OCI-LY1 (cell line): ENCODE results near the gene UTP3.

Experiments used
- H2AFZ ChIP-seq: fragments of 200-600 bp; sonication (generic), shearing (Covaris generic); 2 replicates; pipeline ENCODE4 v1.6.0; 2014; ENCODE audit warnings: antibody characterized with exemption, mild to moderate bottlenecking, low read length
- H3F3A ChIP-seq: fragments of 200-600 bp; sonication (generic), shearing (Covaris generic); 2 replicates; pipeline ENCODE4 v1.6.0; 2014; ENCODE audit warnings: mild to moderate bottlenecking, antibody characterized with exemption, low read length, moderate library complexity; ENCODE audit not compliant: insufficient read depth
- H3K27ac ChIP-seq: fragments of 200-600 bp; sonication (generic); 2 replicates; pipeline ENCODE4 v1.5.1; 2014; ENCODE audit warnings: low read length, mixed run types, mild to moderate bottlenecking, low read depth; ENCODE audit not compliant: poor library complexity, severe bottlenecking
- H3K27me3 ChIP-seq: fragments of 200-600 bp; sonication (generic); 2 replicates; pipeline ENCODE4 v1.6.0; 2014; ENCODE audit warnings: antibody characterized with exemption, mild to moderate bottlenecking, low read length, moderate library complexity; ENCODE audit not compliant: insufficient read depth
- H3K36me3 ChIP-seq: fragments of 200-600 bp; sonication (generic); 2 replicates; pipeline ENCODE4 v1.6.1; 2014; ENCODE audit warnings: mild to moderate bottlenecking, antibody characterized with exemption, low read length, moderate library complexity, mixed read lengths; ENCODE audit not compliant: insufficient read depth
- H3K4me1 ChIP-seq: fragments of 200-600 bp; sonication (generic); 2 replicates; pipeline ENCODE4 v1.5.1; 2014; ENCODE audit warnings: mild to moderate bottlenecking, low read length, moderate library complexity; ENCODE audit not compliant: insufficient read depth, severe bottlenecking
- H3K4me2 ChIP-seq: fragments of 200-600 bp; sonication (generic), shearing (Covaris generic); 2 replicates; pipeline ENCODE4 v1.6.1; 2014; ENCODE audit warnings: low read length
- H3K4me3 ChIP-seq: fragments of 200-600 bp; sonication (generic); 2 replicates; pipeline ENCODE4 v1.5.1; 2014; ENCODE audit warnings: low read length, low read depth, mild to moderate bottlenecking, mixed read lengths; ENCODE audit not compliant: poor library complexity, severe bottlenecking
- H3K79me2 ChIP-seq: fragments of 200-600 bp; shearing (Covaris generic); 2 replicates; pipeline ENCODE4 v1.6.1; 2016; ENCODE audit warnings: mixed run types, low read length, mixed read lengths; ENCODE audit not compliant: insufficient read depth
- H3K9ac ChIP-seq: fragments of 200-600 bp; sonication (generic), shearing (Covaris generic); 2 replicates; pipeline ENCODE4 v1.6.1; 2014; ENCODE audit warnings: mild to moderate bottlenecking, low read length, mixed read lengths
- H3K9me2 ChIP-seq: fragments of 200-600 bp; sonication (generic), shearing (Covaris generic); 2 replicates; pipeline ENCODE4 v1.6.1; 2014; ENCODE audit warnings: low read depth, mild to moderate bottlenecking, low read length, mixed read lengths
- H3K9me3 ChIP-seq: fragments of 200-600 bp; shearing (Covaris generic); 2 replicates; pipeline ENCODE4 v1.6.1; 2014; ENCODE audit warnings: low read length, mixed read lengths
- H4K20me1 ChIP-seq: fragments of 200-600 bp; sonication (generic), shearing (Covaris generic); 2 replicates; pipeline ENCODE4 v1.6.0; 2016; ENCODE audit warnings: mild to moderate bottlenecking, low read length; ENCODE audit not compliant: insufficient read depth
- EZH2 ChIP-seq: fragments of 200-600 bp; sonication (generic), shearing (Covaris generic); IDR thresholded peaks from 2 replicates; pipeline ENCODE4 v1.8.0; 2017; ENCODE audit warnings: borderline replicate concordance, mixed run types, mild to moderate bottlenecking, antibody characterized with exemption, low read length, moderate library complexity, mixed read lengths
- TF ChIP-seq, protein P1 (sequence below): fragments of 200-600 bp; sonication (generic), shearing (Covaris generic); IDR thresholded peaks from 2 replicates; pipeline ENCODE4 v1.5.1; 2017; ENCODE audit warnings: mild to moderate bottlenecking, antibody characterized with exemption, low read length, moderate library complexity, mixed read lengths

Gene UTP3

DNA sequence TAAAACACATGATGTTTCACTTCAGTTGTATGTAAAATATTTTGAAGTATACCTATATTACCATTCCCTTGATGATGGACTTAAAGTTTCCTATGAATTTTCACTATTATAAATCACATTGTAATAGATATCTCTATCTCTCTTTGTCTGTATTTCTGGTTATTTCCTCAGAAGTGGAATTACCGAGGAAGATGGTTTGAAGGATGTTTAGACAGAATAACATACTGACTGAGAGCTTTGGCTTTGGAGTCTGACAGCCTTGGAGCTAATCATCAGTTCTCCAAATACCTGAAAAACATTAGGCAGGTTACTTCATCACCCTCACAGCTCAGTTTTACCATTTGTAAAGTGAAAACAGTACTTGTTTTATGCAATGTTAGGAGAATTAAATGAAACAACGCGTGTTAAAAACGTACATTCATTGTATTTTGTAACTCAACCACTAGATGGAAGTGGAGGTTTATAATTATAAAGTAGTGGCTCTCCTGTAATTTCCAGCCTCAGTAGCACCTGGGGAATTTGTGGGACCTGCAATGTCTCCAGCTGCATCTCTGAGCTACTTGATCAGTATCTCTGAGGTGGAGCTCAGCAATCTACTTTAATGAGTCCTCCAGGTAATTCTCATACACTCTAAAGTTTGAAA is 36.3 kb upstream of the UTP3 start:
- Histone ChIP-seq H3K27me3 (no peaks in the 10 kb centered on the region), H3F3A (peaks cover 46% of the 10 kb centered on the region), H3K4me2 (peak overlapping the region; percentile 7; the same call in 1 of the 2 replicates), H3K9me2 (no peaks in the 10 kb centered on the region), H3K36me3 (peaks cover 57% of the 10 kb centered on the region), H3K9ac (no peak overlapping the region), H3K79me2 (no peaks in the 10 kb centered on the region), H3K4me1 (peaks cover 67% of the 10 kb centered on the region), H3K9me3 (no peaks in the 10 kb centered on the region), H2AFZ (no peak overlapping the region), H4K20me1 (no peaks in the 10 kb centered on the region), H3K27ac (peak overlapping the region; percentile 70), H3K4me3 (no peak overlapping the region)
- no peak for TF ChIP-seq EZH2
- TF ChIP-seq, protein P1, sequence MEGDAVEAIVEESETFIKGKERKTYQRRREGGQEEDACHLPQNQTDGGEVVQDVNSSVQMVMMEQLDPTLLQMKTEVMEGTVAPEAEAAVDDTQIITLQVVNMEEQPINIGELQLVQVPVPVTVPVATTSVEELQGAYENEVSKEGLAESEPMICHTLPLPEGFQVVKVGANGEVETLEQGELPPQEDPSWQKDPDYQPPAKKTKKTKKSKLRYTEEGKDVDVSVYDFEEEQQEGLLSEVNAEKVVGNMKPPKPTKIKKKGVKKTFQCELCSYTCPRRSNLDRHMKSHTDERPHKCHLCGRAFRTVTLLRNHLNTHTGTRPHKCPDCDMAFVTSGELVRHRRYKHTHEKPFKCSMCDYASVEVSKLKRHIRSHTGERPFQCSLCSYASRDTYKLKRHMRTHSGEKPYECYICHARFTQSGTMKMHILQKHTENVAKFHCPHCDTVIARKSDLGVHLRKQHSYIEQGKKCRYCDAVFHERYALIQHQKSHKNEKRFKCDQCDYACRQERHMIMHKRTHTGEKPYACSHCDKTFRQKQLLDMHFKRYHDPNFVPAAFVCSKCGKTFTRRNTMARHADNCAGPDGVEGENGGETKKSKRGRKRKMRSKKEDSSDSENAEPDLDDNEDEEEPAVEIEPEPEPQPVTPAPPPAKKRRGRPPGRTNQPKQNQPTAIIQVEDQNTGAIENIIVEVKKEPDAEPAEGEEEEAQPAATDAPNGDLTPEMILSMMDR: peak; percentile 49

GRCh38 chr4:70654605-70655011 is 33.7 kb upstream of the UTP3 start:
- Histone ChIP-seq H3K27ac (peak overlapping the region; percentile 70), H3K4me1 (peaks cover 84% of the 10 kb centered on the region), H3F3A (peaks cover 57% of the 10 kb centered on the region), H3K36me3 (peaks cover 81% of the 10 kb centered on the region), H3K4me2 (no peak overlapping the region), H2AFZ (no peak overlapping the region), H3K9me2 (no peaks in the 10 kb centered on the region), H3K9me3 (no peaks in the 10 kb centered on the region), H3K27me3 (no peaks in the 10 kb centered on the region), H4K20me1 (no peaks in the 10 kb centered on the region), H3K9ac (no peak overlapping the region), H3K4me3 (no peak overlapping the region), H3K79me2 (peaks cover 23% of the 10 kb centered on the region)
- TF ChIP-seq EZH2: no peak
- TF ChIP-seq, protein P1: no peak

- H3F3A ChIP-seq: peaks cover 54% of the 10 kb centered on the region
- no peak overlapping the region for H2AFZ ChIP-seq
- TF ChIP-seq EZH2: no peak
- H3K27ac ChIP-seq: peak overlapping the region; percentile 55
- H3K9ac ChIP-seq: no peak overlapping the region
- no peaks in the 10 kb centered on the region for H4K20me1 ChIP-seq
- peak overlapping the region; percentile 61 for H3K4me2 ChIP-seq
- peaks cover 93% of the 10 kb centered on the region for H3K4me1 ChIP-seq
- H3K36me3 ChIP-seq: peaks cover 98% of the 10 kb centered on the region
- H3K79me2 ChIP-seq: peaks cover 49% of the 10 kb centered on the region
- H3K27me3 ChIP-seq: no peaks in the 10 kb centered on the region
- H3K9me2 ChIP-seq: no peaks in the 10 kb centered on the region
- no peaks in the 10 kb centered on the region for H3K9me3 ChIP-seq
- H3K4me3 ChIP-seq: peak overlapping the region; percentile 97
Observed at GRCh38 chr4:70657326-70657725, 31.0 kb upstream of the UTP3 start.

GRCh38 chr4:70658418-70658817 is 29.9 kb upstream of the UTP3 start:
- peak overlapping the region; percentile 55 for H3K27ac ChIP-seq
- peaks cover 90% of the 10 kb centered on the region for H3K4me1 ChIP-seq
- H3K9me2 ChIP-seq: no peaks in the 10 kb centered on the region
- H3K4me3 ChIP-seq: peak overlapping the region; percentile 97
- H4K20me1 ChIP-seq: no peaks in the 10 kb centered on the region
- peak overlapping the region; percentile 61 for H3K4me2 ChIP-seq
- H3K36me3 ChIP-seq: peaks cover 96% of the 10 kb centered on the region
- H3K9ac ChIP-seq: peak overlapping the region; percentile 44
- no peak for TF ChIP-seq EZH2
- TF ChIP-seq, protein P1: no peak
- H3K27me3 ChIP-seq: no peaks in the 10 kb centered on the region
- peaks cover 60% of the 10 kb centered on the region for H3K79me2 ChIP-seq
- H2AFZ ChIP-seq: no peak overlapping the region
- H3F3A ChIP-seq: peaks cover 47% of the 10 kb centered on the region
- no peaks in the 10 kb centered on the region for H3K9me3 ChIP-seq
